Kidney epithelial cell (primary cell): ENCODE results near the gene KCNA1. TPM values are rescaled to one million over a fixed set of nuclear protein-coding genes. Genes with fewer than 3 reads are reported as not detected.

Experiments
- DNase-seq: peaks from one replicate; pipeline ENCODE4 v3.0.0-alpha.2; 2010; ENCODE audit warnings: low read depth
- H3K27me3 ChIP-seq: 2 replicates; pipeline ENCODE4 v1.6.0; 2011; ENCODE audit warnings: low read length; ENCODE audit not compliant: control insufficient read depth, insufficient read depth
- H3K36me3 ChIP-seq: 2 replicates; pipeline ENCODE4 v1.5.1; 2011; ENCODE audit warnings: low read length; ENCODE audit not compliant: control insufficient read depth, insufficient read depth
- H3K4me3 ChIP-seq: 2 replicates; pipeline ENCODE4 v1.5.1; 2011; ENCODE audit warnings: low read depth, mild to moderate bottlenecking, control low read depth, low read length
- CTCF ChIP-seq: IDR thresholded peaks from 2 replicates; pipeline ENCODE4 v1.5.1; 2011; ENCODE audit warnings: mild to moderate bottlenecking, moderate library complexity, low read length, control low read depth, inconsistent platforms; ENCODE audit not compliant: insufficient read depth, poor library complexity, severe bottlenecking
- total RNA-seq: library from RNA; depleted of rRNA; stranded (reverse); fragments of >200 nt; gene quantifications from 2 replicates; pipeline ENCODE4 v1.2.3, GENCODE V29; 2015

Gene KCNA1
- total RNA-seq, 1 donor from 2014 or later = under 0.01 TPM

- H3K27me3 ChIP-seq = peaks cover 3% of the 10 kb centered on the region
- H3K4me3 ChIP-seq = no peak overlapping the region
- H3K36me3 ChIP-seq = no peaks in the 10 kb centered on the region
- TF ChIP-seq CTCF = no peak
- no peak for DNase-seq
Measured at GRCh38 chr12:4947253-4947652, 37.5 kb downstream of the KCNA1 start.

- no peak for DNase-seq
- no peak for TF ChIP-seq CTCF
- Histone ChIP-seq H3K27me3 (peaks cover 3% of the 10 kb centered on the region), H3K36me3 (no peaks in the 10 kb centered on the region), H3K4me3 (no peak overlapping the region)
Measured at GRCh38 chr12:4951083-4951482, 41.4 kb downstream of the KCNA1 start.

GRCh38 chr12:4951601-4952000, 41.9 kb downstream of the KCNA1 start:
- H3K27me3 ChIP-seq = peaks cover 3% of the 10 kb centered on the region
- no peak for TF ChIP-seq CTCF
- no peak for DNase-seq
- H3K4me3 ChIP-seq = no peak overlapping the region
- no peaks in the 10 kb centered on the region for H3K36me3 ChIP-seq

DNA sequence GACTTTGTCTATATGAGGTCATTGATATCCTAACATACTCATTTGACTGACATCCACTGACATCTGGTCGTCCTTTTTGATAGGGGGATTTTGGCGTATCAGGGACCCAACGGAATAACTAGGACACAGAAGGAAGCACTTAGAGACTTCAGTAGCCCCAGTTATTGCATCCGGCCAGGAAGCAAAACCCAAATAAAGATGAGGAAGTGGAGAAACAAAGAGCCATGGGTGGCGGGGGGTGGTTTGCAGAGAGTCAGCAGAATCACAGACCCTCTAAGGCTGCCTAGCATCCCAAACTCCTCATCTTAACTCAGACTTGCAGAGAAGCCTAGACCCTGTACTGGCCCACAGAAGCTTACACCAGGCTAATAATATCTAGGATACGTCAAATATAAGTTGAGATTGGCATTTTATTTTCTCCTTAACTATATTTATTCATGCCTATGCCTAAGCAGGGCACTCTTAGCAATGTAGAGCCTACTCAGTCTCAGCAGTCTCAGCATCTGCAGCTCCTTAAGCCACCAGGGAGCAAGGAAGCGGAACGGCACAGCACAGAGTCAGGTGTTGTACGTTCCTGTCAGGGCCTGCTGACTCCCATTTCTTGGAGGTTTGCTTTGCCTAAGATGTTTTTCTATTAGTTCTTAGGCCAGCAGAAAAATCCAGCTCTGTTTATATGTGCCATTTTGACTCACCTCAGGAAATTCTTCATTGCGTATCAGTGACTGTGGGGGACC, 45.1 kb downstream of the KCNA1 start:
- peaks cover 3% of the 10 kb centered on the region for H3K27me3 ChIP-seq
- TF ChIP-seq CTCF = no peak
- no peaks in the 10 kb centered on the region for H3K36me3 ChIP-seq
- H3K4me3 ChIP-seq = no peak overlapping the region
- DNase-seq = no peak

DNA sequence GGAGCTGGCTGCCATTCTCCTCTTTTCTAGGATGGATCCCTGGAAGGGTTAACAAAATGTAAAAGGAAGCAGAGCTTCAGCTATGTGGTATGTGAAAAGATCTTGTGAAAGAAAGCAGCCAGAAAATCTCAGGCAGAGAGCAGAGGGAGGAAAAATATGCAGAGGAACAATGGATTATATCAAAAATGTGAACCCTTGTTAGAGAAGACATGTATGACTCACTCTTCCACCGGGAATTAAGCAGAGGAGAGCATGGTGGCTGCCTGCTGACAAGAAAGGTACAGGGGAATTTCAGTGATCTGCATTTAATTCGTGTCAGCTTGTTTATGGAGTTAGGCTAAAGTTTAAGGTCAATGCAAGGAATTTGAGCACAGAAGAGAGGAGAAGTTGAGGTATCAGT, 46.3 kb downstream of the KCNA1 start:
- Histone ChIP-seq H3K36me3 (no peaks in the 10 kb centered on the region), H3K27me3 (peaks cover 2% of the 10 kb centered on the region), H3K4me3 (no peak overlapping the region)
- no peak for TF ChIP-seq CTCF
- DNase-seq = no peak

- no peaks in the 10 kb centered on the region for H3K36me3 ChIP-seq
- TF ChIP-seq CTCF = no peak
- DNase-seq = no peak
Measured at GRCh38 chr12:4956968-4957367, 47.3 kb downstream of the KCNA1 start.

More at GRCh38 chr12:4956968-4957367, 47.3 kb downstream of the KCNA1 start:
- H3K27me3 ChIP-seq = no peaks in the 10 kb centered on the region
- no peak overlapping the region for H3K4me3 ChIP-seq
